GM10847 (cell line): ENCODE data around the gene CHIC2.

Experiments
- POLR2A ChIP-seq: IDR thresholded peaks from 2 replicates; pipeline ENCODE4 v1.6.1; 2011; ENCODE audit not compliant: insufficient read length; ENCODE audit errors: extremely low read depth

The CHIC2 gene

GRCh38 chr4:54004463-54004862, 59.9 kb downstream of the CHIC2 start:
- no peak for TF ChIP-seq POLR2A

GRCh38 chr4:54001668-54002365, 62.6 kb downstream of the CHIC2 start:
- no peak for TF ChIP-seq POLR2A

GRCh38 chr4:53997898-53998297, 66.5 kb downstream of the CHIC2 start:
- TF ChIP-seq POLR2A, result no peak

GRCh38 chr4:53994382-53995102, 69.9 kb downstream of the CHIC2 start:
- TF ChIP-seq POLR2A, result no peak

- TF ChIP-seq POLR2A, result no peak
Observed at GRCh38 chr4:53992785-53993184, 71.6 kb downstream of the CHIC2 start.

DNA sequence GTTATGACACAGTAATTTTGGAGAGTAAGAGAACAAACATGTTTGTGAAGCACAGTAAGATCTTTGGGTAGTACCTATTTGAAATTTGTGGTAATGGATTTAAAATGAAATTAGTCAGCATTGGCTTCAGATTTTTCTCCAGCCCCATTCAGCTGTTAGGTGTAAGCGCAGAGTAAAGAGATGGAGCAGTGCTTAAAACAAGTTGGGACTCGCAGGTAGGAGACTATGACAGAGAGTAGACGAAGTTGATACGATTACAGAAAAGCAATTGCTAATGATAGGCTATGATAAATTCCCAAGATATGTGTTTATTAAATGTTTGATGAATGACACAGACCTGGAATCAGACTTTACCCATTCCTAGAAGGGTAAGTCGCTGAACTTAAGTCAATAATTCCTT, 72.6 kb downstream of the CHIC2 start:
- TF ChIP-seq POLR2A, result no peak

DNA sequence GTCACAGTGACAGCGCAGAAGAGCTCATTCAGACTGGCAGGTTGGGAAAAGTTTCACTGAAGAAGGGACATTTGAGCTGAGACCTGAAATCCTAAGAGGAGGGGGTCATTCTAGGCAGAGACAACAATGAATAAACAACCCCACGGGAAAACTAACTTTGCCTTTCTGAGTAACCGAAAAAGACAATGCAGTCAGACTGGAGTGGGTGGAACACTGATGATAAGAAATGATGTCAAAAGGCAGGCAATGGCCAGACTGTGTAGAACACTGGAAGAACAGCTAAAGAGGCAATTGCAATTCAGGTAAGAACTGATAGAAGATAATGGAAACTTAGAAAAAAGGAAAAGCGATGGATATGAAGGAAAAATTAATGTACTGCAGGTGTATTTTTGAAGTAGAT, 73.8 kb downstream of the CHIC2 start:
- TF ChIP-seq POLR2A, result no peak

DNA sequence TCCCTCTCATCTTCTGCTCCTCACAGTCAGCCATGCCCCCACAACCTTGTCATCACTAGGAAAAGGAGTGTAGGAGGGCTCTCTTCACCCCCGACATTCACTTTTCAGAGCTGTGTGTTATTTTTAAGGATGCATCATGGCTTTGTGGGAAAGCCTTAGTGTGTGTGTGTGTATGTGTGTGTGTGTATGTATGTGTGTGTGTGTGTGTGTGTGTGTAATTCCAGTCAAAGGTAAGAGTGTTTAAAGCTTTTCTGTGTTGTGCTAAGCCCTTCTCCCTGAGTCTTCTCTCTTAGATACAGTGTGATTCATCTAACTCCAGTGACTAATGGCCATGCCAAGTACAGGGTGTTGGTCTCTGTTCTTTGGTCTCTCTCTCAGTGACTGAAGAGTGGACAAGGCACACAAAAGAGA, 76.6 kb downstream of the CHIC2 start:
- no peak for TF ChIP-seq POLR2A

- no peak for TF ChIP-seq POLR2A
Observed at GRCh38 chr4:53986062-53986461, 78.3 kb downstream of the CHIC2 start.

DNA sequence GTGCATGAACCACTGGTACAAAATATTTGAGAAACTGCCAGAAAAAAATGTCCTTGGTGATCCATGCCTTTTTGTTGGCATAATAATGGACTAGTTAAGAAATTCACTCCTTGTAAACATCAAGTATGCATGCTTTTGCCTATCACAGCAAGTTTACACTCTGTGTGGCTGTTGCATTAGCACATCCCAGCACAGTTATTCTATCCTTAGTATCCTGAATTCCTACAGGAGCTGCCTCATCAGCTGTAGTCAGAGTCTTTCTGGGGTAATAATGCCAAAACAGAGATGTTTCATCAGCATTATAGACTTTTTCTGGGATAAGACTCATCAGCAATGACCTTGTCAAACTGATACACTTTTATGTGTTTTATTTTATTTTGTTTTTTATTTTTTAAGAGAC, 82.8 kb downstream of the CHIC2 start:
- no peak for TF ChIP-seq POLR2A

DNA sequence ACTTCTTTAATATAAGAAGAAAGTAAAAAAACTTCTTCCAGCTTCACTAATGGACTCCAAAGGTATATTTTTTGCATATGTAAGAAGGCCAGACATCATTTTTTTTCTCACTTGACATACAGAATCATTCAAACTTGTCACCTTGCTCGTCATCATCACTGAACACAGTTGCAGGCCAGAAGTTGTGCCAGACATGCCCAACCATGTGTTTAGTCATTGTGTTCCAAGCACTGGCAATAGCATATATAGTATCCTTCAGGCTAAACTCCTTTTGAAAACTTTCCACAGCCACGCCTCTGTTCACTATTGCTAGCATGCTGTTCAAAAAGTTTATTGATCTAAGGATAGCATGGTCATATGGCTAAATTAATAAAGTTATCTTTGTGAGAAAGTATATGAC, 83.3 kb downstream of the CHIC2 start:
- no peak for TF ChIP-seq POLR2A

GRCh38 chr4:53974561-53974960, 89.8 kb downstream of the CHIC2 start:
- no peak for TF ChIP-seq POLR2A

GRCh38 chr4:53967986-53968385, 96.4 kb downstream of the CHIC2 start:
- TF ChIP-seq POLR2A, result no peak

DNA sequence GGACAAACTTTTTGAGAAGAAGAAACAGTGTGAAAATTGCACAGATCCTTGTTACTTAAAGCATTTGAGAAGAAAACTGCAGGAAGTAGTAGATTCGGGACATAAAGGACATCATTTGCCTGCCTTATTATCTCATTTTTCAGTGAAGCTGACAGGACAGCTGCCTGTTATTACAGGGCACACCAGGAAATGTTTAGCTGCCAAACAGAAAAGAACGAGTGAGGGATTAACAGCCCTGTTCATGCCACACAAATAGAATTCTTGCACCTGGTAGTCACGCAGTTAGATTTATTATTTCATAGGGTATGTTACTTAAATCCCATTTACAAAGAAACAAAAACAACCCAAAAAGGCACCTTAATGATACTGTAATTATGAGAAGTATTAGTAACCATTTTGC, 100.6 kb downstream of the CHIC2 start:
- TF ChIP-seq POLR2A, result no peak

DNA sequence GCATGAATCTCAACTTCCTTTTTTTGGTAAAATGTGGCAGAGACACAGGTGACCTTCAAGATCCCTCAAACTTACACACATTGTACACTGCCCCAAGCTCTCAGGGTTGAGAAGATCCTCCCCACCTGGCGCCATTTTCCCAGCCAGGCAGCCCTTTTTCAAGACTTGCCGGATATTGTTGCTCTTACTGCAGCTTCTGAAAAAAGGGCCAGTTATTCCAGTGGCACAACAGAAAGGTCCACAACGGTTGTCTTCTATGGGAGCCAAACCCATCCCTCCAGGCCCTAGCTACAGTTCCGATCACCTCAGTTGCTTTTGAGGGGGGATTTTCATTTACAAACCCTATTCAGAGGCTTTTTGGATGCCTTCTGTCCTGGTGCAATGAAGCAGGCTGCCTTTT, 101.1 kb downstream of the CHIC2 start:
- no peak for TF ChIP-seq POLR2A

- no peak for TF ChIP-seq POLR2A
Observed at GRCh38 chr4:53962516-53963225, 101.7 kb downstream of the CHIC2 start.

DNA sequence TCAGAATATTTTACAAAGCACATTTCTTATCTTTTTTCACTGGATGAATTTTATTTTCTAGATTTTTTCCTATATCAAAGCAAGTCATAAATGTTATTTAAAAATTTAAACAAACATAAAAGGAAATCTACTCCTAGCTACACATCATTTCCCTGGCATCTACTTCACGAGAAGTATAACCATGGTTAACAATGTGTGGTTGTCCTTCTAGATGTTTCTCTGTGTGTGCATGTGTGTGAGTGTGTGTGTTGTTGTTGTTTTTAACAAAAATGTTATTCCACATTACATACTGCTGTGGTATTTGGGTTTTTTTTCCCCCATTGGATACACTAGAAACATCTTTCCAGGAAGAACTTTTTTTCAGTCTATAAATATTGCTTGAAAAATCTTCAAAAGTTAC, 103.1 kb downstream of the CHIC2 start:
- no peak for TF ChIP-seq POLR2A

DNA sequence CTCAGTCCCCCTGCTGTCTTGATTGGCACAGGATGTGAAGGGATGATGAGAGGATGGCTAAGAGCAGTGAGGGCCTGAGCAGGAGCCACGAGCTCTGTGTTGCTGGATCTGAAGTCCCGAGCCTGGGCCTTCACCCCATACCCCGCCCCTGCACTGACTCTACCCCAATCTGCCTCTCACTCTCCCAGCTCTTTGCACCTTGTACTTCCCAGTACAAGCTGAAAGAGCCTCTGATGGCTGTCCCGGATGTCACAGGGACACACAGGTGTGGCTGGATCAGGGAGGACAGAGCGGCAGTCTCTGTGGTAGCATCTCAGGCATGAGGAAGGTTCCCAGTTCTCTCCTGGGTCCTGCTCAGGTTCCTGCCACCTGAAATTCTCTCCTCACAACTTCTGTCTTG, 103.6 kb downstream of the CHIC2 start:
- no peak for TF ChIP-seq POLR2A
